ENCODE results near the gene SLC7A5. TPM values are rescaled to one million over a fixed set of nuclear protein-coding genes. Genes with fewer than 3 reads are reported as not detected.
A peak's percentile ranks its signal among the peaks of the same experiment; 100 is the strongest.

The SLC7A5 gene
- total and polyA plus RNA-seq, 2 of the 4 experiments (the other 2 are of a cell fraction) = 11.3 to 101 TPM

- no peak for TF ChIP-seq MAZ (IDR thresholded peaks at IDR 0.05; ENCODE audit: borderline replicate concordance, low read depth, low read length)
Measured at GRCh38 chr16:87822108-87822970, 47.0 kb downstream of the SLC7A5 start (continued).

DNA sequence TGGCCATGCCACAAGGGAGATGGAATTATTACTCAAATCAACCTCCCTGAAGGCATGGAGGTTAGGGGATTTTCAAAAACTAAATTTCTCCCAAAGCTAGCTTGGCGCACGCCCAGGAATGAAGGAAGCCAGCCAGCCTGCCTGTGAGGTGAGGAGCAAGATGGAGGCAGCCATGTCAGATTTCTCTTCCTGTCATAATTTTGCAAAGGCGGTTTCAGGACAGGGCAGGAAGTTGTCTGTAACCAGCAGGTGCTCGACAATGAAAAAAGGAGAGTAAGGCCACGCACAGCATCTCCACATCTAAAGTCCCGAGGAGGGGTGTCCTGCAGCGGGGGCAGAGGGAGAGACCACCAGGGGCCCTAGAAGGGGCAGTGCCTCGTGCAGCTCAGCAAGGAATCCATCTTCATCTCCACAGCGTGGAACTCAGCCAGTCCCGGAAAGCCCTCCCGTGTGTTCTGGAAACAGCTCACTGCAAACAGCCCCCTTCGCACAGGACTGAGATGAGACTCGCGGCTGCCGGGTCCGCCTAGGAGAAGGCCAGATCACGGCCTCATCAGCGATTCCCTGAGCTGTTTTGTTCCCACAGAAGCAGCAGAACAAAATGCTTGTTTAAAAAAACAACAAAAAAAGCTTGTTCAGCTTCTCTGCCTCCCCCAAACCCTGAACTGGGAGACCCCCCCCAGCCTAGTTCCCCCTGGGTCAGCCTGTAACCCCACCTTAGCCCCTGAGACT lies 47.8 kb downstream of the SLC7A5 start:
- Histone ChIP-seq H3K9me3 (ENCODE audit: control insufficient read depth, insufficient read depth, low read length) (peaks cover 24% of the 10 kb centered on the region), H4K8ac (ENCODE audit: low read depth in 2 of 2, low read length in 2 of 2) (peak overlapping the region in 1 of 2 experiments; percentile 14; a peak in 1 of 4 replicates), H4K5ac (ENCODE audit: low read depth, low read length) (no peak overlapping the region), H3K23ac (ENCODE audit: low read depth, low read length) (no peak overlapping the region), H3K18ac (ENCODE audit: low read depth, low read length) (no peak overlapping the region), H3K9me1 (ENCODE audit: insufficient read depth, low read length) (no peaks in the 10 kb centered on the region), H3K27ac (ENCODE audit: insufficient read depth, low read length) (no peak overlapping the region), H2BK20ac (ENCODE audit: low read depth, low read length) (no peak overlapping the region), H2BK120ac (ENCODE audit: low read depth, low read length) (no peak overlapping the region), H2BK15ac (ENCODE audit: low read depth, low read length) (no peak overlapping the region), H3K4me2 (ENCODE audit: low read depth, low read length) (no peak overlapping the region), H2AK5ac (ENCODE audit: low read depth, low read length) (no peak overlapping the region), H3K9ac (ENCODE audit: low read depth, low read length) (no peak overlapping the region), H3K56ac (ENCODE audit: extremely low read depth, insufficient read depth, low read length) (no peak overlapping the region), H3K27me3 (ENCODE audit: control insufficient read depth, insufficient read depth, low read length) (peaks cover 5% of the 10 kb centered on the region), H4K20me1 (ENCODE audit: insufficient read depth, low read length) (no peaks in the 10 kb centered on the region), H3K4me1 (ENCODE audit: control insufficient read depth, insufficient read depth, low read length) (no peaks in the 10 kb centered on the region), H3K79me1 (ENCODE audit: low read depth in 1 of 2, low read length in 2 of 2) (no peaks in the 10 kb centered on the region), H2BK5ac (ENCODE audit: low read depth, low read length, poor library complexity, severe bottlenecking) (no peak overlapping the region), H4K91ac (ENCODE audit: insufficient read depth, low read depth, low read length) (no peak overlapping the region), H2AFZ (replicated peaks; ENCODE audit: low read length, poor library complexity) (peak overlapping the region; percentile 9), H3K4me3 (ENCODE audit: insufficient read depth, low read depth, low read length) (no peak overlapping the region), H3K14ac (replicated peaks; ENCODE audit: low read depth, low read length) (no peak overlapping the region), H3K36me3 (ENCODE audit: control insufficient read depth, insufficient read depth, low read length) (no peaks in the 10 kb centered on the region), H2AK9ac (replicated peaks; ENCODE audit: low read depth, low read length, poor library complexity) (no peak overlapping the region), H3K4ac (ENCODE audit: low read depth, low read length) (no peak overlapping the region)
- dilution Hi-C loops (cut with HindIII; ENCODE audit: low sequenced_read_pairs, unreplicated experiment) (no loop called here), in situ Hi-C loops (cut with MboI; ENCODE audit: low sequenced_read_pairs) (no loop called here), intact Hi-C loops (cut with micrococcal nuclease) (no loop called here)
- no TSS peak for BruUV-seq (replicated peaks)
- ChIA-PET CTCF (no interaction called here), POLR2A (ENCODE audit: unreplicated experiment) (interaction anchor here (0.6 kb wide), 1 partner anchor 40 kb away, joined by 3 read pairs; no protein-coding TSS in a partner anchor)
- TF ChIP-seq POLR2A (IDR thresholded peaks at IDR 0.05; ENCODE audit: low read depth, low read length) (no peak), CHD1 (IDR thresholded peaks at IDR 0.05; ENCODE audit: low read depth, low read length) (no peak), SMC3 (IDR thresholded peaks at IDR 0.05; ENCODE audit: low read depth, low read length) (no peak), RFX5 (IDR thresholded peaks at IDR 0.05; ENCODE audit: low read depth, low read length) (no peak), BHLHE40 (IDR thresholded peaks at IDR 0.05; ENCODE audit: low read depth, low read length) (no peak), RCOR1 (IDR thresholded peaks at IDR 0.05; ENCODE audit: insufficient replicate concordance, low read length) (no peak), MXI1 (IDR thresholded peaks at IDR 0.05; ENCODE audit: borderline replicate concordance, low read depth, low read length) (no peak), FOS (IDR thresholded peaks at IDR 0.05; ENCODE audit: low read depth, low read length) (no peak), RAD21 (IDR thresholded peaks at IDR 0.05; ENCODE audit: low read length) (no peak), CEBPB (IDR thresholded peaks at IDR 0.05; ENCODE audit: low read depth, low read length) (no peak)
- TF ChIP-seq, protein P1, sequence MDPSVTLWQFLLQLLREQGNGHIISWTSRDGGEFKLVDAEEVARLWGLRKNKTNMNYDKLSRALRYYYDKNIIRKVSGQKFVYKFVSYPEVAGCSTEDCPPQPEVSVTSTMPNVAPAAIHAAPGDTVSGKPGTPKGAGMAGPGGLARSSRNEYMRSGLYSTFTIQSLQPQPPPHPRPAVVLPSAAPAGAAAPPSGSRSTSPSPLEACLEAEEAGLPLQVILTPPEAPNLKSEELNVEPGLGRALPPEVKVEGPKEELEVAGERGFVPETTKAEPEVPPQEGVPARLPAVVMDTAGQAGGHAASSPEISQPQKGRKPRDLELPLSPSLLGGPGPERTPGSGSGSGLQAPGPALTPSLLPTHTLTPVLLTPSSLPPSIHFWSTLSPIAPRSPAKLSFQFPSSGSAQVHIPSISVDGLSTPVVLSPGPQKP (IDR thresholded peaks at IDR 0.05; ENCODE audit: borderline replicate concordance, low read depth, low read length) = no peak
- TF ChIP-seq, protein P2, sequence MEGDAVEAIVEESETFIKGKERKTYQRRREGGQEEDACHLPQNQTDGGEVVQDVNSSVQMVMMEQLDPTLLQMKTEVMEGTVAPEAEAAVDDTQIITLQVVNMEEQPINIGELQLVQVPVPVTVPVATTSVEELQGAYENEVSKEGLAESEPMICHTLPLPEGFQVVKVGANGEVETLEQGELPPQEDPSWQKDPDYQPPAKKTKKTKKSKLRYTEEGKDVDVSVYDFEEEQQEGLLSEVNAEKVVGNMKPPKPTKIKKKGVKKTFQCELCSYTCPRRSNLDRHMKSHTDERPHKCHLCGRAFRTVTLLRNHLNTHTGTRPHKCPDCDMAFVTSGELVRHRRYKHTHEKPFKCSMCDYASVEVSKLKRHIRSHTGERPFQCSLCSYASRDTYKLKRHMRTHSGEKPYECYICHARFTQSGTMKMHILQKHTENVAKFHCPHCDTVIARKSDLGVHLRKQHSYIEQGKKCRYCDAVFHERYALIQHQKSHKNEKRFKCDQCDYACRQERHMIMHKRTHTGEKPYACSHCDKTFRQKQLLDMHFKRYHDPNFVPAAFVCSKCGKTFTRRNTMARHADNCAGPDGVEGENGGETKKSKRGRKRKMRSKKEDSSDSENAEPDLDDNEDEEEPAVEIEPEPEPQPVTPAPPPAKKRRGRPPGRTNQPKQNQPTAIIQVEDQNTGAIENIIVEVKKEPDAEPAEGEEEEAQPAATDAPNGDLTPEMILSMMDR (conservative IDR thresholded peaks at IDR 0.05; ENCODE audit: low read depth, low read length) = no peak
- DNase-seq (no peak), ATAC-seq (ENCODE audit: low read depth) (no peak)
- 68% methylated on average over 5 of the region's 18 CpGs; no CpG with 5 or more reads in 1 of the 2 experiments for WGBS, 2 experiments (ENCODE audit: extremely low coverage in 2 of 2, insufficient read length in 1 of 2)
